Adrenal gland (tissue), 5 donors: ENCODE results near the gene LYPD1.

Experiments used
- POLR2A ChIP-seq, 2 donors: fragments of 450-650 bp; IDR thresholded peaks; one replicate each; pipeline ENCODE4 v1.6.1; 2017; ENCODE audit warnings: antibody characterized with exemption in 2 of 2, mild to moderate bottlenecking in 2 of 2, moderate library complexity in 1 of 2
- TF ChIP-seq, protein P1 (sequence below), 6 experiments: fragments of 450-650 bp in 4 of 6; fragments of 200-600 bp in 2 of 6; sonication (generic) in 1 of 6; IDR thresholded peaks; 1 replicate in 5 of 6; 2 replicates in 1 of 6; pipeline versions ENCODE4 v1.5.1 to v1.8.0; 2016 to 2021; ENCODE audit warnings: antibody characterized with exemption in 6 of 6, mild to moderate bottlenecking in 2 of 6, moderate library complexity in 1 of 6
- donor health status: DM: no; HTN: no; CAD: no.

DNA sequence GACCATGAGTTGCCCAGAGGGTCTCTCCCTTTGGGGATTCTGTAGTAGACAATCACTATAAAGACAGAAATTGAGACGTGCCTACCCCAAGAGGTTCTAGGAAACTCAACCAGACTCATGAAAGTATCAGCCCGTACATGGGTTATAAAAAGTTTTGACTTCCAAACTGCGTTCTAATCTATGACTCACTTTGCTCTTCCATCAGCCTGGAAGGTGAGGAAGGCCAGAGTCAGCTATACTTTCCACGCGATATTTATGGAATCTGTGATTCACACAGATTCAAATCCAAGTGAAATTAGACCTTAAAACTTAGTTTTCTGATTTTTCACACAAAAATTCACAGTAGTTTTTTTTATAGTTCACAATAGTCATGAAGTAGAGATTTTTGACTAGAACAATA lies 7.7 kb upstream of the LYPD1 start:
- TF ChIP-seq, protein P1, sequence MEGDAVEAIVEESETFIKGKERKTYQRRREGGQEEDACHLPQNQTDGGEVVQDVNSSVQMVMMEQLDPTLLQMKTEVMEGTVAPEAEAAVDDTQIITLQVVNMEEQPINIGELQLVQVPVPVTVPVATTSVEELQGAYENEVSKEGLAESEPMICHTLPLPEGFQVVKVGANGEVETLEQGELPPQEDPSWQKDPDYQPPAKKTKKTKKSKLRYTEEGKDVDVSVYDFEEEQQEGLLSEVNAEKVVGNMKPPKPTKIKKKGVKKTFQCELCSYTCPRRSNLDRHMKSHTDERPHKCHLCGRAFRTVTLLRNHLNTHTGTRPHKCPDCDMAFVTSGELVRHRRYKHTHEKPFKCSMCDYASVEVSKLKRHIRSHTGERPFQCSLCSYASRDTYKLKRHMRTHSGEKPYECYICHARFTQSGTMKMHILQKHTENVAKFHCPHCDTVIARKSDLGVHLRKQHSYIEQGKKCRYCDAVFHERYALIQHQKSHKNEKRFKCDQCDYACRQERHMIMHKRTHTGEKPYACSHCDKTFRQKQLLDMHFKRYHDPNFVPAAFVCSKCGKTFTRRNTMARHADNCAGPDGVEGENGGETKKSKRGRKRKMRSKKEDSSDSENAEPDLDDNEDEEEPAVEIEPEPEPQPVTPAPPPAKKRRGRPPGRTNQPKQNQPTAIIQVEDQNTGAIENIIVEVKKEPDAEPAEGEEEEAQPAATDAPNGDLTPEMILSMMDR (IDR thresholded peaks at IDR 0.05): no peak
- TF ChIP-seq POLR2A (IDR thresholded peaks at IDR 0.05): no peak
